GM19239 (cell line): ENCODE results near the gene CHST11.
"Not testable (repeated sequence)": the region's sequence is repeated elsewhere in the genome, so short reads cannot be mapped to it uniquely, and the experiment has no call there.

Source experiments
- DNase-seq: peaks from one replicate; pipeline ENCODE4 v3.0.0; 2011; ENCODE audit warnings: low spot score; ENCODE audit not compliant: insufficient read length
- FAIRE-seq: peaks from 2 replicates; lab custom pipeline; 2011; peaks lifted over from hg19 to GRCh38; lab: Jason Lieb, UNC

Gene CHST11

DNA sequence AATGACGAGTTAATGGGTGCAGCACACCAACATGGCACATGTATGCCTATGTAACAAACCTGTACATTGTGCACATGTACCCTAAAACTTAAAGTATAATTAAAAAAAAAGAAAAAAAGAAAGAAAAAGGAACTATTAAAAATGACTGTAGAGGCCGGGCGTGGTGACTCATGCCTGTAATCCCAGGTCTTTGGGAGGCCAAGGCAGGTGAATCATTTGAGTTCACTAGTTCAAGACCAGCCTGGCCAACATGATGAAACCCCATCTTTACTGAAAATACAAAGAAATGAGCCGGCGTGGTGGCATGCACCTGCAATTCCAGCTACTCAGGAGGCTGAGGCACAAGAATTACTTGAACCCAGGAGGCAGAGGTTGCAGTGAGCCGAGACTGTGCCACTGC, 118.0 kb downstream of the CHST11 start:
- not testable (repeated sequence) for DNase-seq, FAIRE-seq

DNA sequence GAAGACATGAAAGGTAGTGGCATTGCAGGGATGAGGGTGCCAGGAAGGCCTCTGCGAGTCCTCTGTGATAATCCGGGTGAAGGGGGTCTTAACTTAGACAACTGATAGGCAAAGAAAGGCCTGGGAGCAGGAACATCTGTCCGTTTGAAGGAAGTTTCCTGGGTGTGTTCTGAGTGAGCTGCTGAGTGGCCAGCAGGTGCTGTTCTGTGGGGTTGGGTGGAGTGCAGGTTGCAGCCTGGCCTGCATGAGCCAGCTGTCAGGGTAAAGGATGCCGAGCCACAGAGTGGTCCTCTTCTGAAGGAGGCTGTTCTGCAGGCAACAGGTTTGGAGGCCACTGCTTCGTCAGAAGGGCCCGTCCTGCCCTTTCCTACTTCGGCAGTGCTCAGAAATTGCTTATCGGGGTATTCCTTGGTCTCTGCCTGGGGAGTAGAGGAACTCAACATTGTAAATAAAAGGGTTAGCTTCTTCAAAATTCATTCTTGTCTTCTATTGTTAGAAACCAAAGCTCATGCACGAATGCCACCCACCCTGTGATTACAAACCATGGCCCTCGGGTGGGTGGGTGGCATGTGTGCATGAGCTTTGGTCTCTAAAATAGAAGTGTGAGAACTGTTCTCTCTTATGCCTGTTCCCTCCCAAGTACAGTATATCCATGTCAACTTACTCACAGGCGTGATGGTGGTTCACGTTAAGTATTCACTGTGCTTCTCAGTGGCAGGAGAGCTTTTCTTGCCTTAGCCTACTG, 118.9 kb downstream of the CHST11 start:
- FAIRE-seq (peak; percentile 42), DNase-seq (no peak)

DNA sequence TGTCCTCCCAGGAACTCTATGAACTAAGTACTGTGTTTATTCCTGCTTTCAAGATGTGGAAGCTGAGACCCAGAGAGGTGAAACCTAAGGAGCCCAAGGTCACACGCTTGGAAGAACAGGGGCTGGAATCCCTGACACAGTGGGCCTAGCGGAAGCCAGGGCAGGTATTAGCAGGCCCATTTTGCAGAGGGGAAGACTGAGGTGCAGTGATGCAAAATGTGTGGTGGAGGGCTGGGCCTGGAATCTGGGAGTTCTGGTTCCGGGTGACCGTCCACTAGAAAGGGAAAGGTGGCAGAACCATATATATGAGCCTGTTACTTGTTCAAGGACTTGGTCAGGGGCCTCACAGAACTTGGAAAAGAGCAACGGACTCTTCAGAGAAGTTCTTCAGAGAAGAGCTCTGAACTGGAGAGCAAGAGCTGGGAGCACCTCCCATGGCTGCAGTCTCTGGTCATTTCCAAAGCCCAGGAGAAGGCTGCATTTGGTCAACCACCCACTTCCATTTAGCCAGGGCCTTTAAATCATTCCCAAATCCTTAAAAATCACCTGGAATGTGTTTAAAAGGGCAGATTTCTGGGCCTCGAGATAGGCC, 119.5 kb downstream of the CHST11 start:
- DNase-seq (no peak), FAIRE-seq (no peak)

DNA sequence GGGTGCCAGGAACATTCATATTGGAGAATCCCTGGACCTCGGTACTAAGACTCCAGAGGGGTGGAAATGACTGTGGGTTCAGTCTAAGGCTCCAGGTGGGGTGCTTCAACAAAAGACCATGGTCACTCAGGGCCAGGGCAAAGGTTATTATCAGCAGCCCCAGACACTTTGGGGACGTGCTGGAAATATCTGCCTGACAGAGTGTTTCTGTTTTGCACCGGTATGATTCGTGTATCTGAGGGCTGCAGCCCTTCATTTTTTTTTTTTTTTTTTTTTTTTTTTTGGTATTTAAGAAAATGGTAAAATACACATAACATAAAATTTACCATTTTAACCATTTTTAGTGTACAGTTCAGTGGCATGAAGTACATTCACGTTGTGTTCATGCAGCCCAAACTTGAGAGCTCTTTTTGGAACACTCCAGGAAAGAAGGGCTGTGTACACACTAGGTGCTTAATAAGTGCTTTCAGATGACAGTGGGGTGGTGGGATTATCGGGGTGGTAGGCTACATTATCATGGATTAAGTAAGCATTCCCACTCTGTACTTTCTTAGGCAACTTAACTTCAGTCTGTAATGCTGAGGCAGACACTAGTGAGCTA, 120.3 kb downstream of the CHST11 start:
- no peak for FAIRE-seq
- DNase-seq: no peak

DNA sequence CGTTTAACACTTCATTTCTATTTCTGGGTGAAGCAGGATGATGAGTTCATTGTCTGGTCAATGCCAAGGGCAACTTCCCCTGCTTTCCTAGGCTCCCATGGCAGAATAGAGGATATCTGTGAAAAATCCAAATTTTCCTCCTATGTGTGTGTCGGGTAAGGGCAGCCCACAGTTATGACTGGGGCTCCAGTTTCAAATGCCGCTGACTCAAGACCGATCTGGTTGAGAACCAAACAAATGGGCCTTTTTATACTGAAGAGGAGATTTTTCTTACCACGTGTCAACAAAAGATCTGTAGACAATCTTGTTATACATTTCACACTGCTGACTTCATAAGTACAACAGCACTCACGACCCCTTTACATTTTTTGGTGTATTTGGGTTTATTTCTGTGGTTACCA, 120.8 kb downstream of the CHST11 start:
- FAIRE-seq (no peak), DNase-seq (no peak)

DNA sequence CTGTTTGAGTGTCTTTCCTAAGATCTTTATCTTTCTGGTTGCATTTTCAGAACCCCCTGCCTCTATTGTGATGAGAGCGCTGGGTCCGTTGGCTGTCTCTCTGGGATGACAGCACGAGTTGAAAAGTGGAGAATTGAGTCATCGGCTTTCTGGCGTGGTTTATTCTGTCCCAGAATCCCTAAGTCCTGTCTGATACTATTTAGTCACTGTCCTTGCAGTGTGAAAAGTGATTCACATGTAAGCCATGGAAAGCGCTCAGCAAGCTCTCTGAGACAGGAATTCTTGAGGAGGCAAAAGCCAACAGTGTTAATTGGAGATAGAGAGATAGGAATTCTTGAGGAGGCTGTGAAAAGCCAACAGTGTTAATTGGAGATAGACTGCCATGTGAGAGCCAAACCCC, 121.7 kb downstream of the CHST11 start:
- DNase-seq (no peak), FAIRE-seq (no peak)

DNA sequence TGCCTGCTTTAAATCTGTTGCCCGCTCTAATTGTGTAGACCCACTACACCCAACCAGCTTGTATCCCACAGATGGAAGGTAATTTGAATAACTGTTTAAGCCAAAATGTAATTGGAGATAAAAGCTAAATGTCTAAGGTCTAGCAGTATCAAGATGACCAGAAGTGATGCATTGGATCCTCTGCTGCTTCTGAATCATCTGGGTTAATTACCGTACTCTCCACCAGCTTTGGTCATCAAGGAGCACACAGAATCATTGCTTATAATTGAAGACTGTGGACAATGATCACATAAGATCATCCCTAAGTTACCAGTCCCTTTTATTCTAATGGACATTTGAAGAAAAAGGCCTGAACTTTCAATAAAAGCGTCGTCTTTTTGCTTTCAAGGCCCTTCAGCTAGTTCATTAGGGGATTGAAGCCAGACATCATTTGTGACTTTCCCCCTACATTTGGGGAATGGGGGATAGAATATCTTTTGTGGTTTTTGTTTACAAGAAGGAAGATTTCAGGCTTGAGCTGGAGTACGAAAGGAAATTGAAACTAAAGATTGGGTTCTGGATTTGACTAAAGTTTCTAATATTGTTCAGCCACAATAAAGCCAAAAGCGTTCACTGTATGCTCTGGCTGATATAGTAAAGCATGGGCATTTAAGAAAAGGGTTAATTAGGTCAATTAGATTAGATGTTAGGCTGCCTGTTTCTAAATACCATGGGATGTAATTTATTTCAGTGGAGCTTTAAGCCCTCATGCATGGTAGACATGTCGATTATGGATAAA, 123.2 kb downstream of the CHST11 start:
- DNase-seq (no peak), FAIRE-seq (peak; percentile 81)

DNA sequence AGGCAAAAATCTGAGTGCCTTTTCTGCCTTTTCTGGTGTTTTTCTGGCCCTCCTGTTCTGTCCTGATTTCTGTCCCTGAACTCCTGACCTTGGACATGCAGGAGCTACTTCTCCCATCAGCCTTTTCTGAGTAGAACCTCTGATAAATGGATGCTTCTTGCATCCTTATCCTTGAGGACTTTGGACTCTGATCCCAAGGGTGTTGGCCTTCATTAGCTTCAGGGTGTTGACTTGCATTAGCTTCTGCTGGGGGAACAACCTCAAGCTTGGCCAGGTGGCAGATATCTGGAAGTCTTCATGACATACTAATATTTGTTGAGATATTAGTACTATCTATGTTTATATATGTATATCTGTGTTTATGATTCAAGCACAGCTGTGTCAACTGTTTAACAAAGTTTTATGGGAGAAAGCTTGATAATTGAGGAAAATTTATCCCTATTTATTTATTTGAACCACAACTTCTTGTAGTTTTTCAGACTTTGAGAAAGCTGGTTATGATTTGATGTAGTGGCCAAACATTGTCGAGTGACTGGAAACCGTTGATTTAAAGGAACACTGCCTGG, 124.3 kb downstream of the CHST11 start:
- DNase-seq (no peak), FAIRE-seq (no peak)

DNA sequence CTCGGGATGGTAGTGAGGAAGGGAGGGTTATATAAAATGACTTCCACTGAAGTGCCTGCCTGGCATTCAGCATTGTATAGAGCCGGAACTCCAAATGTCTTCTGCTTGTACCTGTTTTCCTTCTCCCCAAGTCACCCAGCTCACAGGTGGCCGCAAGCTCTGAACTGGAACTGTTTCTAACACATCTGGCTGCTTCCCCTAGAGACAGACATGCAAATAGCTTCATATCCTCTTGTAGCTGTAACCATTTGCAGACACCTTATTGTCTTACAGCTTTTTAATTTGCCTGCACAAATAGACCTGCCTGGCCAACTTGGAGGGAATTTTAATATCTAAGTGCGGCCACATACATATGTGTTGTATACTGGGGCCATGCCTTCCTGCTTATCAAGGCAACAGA, 126.0 kb downstream of the CHST11 start:
- DNase-seq (peak; percentile 71), FAIRE-seq (peak; percentile 94)

DNA sequence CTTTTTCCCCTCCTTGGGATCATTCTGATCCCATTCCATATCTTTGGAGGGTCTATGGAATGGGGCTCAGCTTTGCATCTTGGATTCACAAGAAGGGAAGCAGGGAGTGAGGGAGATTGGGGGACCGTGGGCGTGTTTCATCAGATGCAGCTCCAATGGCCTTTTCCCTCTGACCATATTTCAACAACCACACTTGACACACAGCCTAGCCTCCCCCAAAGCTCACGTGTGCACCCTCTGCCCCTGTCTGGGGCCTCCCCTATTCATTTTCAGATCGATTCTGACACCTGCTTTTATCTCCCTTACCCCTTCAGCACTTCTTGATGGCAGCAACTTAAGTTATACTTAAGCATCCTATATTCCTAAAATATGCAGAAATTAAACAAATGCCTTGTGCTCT, 126.6 kb downstream of the CHST11 start:
- DNase-seq (no peak), FAIRE-seq (no peak)

DNA sequence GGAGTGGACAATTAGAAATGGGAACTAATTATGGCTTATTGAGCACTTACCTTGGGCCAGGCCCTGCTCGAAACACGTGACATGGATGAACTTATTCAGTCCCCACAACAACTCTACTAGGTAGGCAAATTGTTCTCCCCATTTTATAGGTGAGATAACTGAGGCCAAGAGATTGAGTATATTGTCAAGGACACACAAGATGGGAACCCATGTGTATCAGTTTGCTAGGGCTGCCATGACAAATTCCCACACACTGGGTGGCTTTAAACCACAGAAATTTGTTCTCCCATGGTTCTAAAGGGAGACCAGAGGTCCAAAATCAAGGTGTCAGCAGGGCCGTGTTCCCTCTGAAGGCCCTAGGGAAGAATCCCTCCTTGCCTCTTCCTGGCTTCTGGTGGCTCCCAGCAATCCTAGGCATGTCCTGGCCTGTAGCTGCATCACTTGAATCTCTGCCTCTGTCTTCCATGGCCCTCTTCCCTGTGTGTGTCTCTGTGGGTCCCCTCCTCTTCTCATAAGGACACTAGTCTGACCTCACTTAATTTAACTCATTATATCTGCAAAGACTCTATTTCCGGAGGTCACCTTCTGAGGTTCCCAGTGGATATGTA, 128.8 kb downstream of the CHST11 start:
- DNase-seq: no peak

DNA sequence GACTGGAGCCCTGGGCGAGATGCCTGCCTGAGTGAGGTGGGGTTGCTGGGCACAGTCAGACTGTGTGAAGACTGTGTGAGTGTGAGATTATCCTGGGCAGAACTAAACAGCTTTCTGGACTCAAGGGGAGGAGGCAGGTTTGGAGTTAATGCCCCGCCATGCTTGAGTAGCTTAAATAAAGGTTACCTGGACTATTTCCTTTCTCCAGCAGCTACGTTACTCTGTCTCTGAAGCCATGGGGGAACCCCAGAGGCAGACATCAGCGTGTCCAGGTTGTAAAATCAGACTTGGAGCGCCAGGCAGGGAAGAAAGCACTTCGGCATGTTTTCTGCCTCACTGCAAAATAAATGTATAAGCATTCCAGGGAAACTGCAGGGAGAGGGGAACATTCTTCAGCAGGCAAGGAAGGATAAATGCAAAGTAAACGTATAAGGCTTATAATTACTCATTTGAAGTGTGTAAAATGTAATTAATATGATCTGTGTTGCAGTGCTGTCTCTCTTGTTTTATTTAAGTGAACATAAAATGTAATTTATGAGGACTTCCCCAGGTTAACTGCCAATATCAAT, 129.7 kb downstream of the CHST11 start:
- FAIRE-seq: no peak
- DNase-seq: no peak

More for the DNA sequence above, 128.8 kb downstream of the CHST11 start:
- no peak for FAIRE-seq

DNA sequence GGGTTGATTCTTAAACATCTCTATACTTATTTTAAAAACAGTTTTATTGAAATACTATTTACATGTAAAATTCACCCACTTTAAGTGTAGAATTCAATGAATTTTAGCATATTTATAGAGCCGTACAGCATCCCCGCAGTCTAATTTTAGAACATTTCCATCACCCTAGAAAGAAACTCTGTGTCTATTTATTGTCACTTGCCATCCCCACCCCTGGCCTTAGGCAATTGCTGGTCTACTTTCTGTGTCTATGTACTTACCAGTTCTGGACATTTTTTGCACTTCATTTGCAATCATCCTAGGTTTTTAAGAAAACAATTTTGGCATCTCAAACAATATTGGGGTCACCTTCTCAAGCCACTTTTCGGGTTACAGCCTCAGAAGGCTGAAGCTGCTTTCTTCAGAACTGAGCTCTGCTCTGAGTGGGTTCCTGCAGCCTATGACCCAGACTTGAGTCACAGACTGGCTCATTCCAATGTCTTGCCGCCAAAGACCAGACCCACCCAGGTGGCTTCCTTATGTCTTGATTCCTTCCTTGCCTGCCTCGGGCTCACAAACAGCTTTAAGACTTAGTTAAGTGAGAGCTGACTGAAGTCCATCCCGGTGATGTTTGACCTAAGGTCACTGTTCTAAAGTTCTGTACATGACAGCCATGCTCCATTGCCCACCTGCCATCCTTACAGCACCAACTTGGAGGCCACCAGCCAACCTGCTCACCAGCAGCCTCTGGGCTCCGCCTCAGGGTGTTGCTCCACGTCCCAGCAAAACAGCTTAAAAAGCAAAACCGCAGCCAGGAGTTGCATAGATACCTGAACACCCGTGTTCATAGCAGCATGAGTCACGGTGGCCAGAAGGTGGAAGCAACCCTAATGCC, 131.5 kb downstream of the CHST11 start:
- FAIRE-seq (no peak), DNase-seq (no peak)

DNA sequence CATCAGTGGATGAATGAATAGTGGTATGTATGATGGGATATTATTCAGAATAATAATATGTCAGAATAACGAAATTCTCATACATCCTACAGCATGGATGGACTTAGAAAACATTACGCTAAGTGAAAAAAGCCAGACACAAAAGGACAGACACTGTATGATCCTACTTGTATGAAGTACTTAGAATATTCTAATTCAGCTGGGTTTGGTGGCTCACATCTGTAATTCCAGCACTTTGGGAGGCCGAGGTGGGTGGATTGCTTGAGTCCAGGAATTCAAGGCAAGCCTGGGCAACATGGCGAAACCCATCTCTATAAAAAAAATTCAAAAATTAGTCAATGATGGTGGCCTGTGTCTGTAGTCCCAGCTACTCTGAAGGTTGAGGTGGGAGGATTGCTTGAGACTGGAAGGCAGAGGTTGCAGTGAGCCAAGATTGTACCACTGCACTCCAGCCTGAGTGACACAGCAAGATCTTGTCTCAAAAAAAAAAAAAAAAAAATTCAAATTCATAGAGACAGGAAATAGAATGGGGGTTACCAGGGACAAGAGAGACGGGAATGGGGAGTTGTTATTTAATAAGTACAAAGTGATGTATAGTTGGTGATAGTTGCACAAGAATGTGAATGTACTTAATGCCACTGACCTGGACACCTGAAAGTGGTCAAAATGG, 132.3 kb downstream of the CHST11 start:
- DNase-seq (no peak), FAIRE-seq (no peak)

DNA sequence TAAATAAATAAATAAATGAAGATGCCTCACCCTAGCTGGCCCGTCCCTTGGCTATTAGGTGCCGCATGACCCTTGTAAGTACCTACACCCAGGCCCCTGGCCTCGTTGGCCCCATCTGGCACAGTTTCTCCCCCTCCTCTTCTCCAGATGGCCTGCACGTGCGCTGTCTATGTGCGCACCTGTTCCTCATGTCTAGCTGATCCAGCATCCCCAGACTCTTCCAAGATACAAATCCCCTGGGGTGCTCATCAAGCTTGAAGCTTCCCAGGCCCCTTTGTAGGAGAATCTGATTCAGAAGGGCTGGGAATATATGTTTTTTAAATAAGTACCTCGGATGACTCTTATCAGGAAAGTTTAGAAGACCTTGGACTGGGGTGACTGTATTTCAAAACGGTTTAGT, 133.3 kb downstream of the CHST11 start:
- FAIRE-seq (no peak), DNase-seq (no peak)

DNA sequence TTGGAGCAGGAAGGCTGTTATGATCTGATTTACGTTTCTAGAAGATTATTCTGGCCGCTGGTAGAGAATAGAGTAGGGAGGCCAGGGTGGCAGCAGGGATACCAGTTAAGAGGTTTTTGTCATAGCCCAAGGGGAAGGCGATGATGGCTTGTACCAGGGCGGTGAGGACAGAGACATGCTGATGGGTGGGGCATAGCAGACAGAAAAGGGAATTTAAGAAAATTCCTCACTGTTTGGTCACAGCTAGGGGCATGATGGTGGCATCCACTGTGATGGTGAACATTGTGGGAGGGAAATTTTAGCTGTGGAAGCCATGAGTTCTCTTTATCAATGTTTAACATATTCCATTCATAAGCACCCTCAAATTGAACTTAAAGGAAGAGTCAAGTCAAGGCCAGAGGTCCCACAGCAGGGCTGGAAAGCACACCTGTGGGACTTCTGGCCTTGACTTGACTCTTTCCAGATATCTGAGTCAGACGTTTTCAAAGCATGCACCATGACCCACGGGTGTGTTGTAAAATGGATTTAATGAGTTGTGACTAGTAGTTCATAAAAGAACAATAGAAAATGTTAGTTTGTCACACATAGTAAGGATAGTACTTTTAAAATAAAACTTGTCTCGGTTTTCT, 134.6 kb downstream of the CHST11 start:
- FAIRE-seq (no peak), DNase-seq (no peak)

DNA sequence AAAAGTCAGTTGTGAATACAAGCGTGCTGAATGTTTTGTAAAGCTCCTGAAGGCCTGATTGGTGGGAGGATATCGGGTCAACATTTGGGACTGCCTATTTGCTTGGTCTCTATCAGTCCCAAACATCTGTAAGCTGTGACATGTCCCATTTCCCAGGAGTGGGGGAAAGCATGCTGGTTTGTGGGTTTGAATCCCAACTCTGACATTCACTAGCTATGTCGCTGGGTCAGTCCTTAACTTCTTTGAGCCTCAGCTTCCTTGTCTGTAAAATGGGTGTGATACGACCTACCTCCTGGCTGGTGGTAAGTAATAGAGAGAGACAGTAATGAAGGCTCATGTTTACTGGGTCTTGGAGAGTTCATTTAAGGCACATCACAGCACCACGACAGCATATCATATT, 136.7 kb downstream of the CHST11 start:
- FAIRE-seq (no peak), DNase-seq (no peak)
